ENCODE measurements around the gene PSTK.

The PSTK gene

DNA sequence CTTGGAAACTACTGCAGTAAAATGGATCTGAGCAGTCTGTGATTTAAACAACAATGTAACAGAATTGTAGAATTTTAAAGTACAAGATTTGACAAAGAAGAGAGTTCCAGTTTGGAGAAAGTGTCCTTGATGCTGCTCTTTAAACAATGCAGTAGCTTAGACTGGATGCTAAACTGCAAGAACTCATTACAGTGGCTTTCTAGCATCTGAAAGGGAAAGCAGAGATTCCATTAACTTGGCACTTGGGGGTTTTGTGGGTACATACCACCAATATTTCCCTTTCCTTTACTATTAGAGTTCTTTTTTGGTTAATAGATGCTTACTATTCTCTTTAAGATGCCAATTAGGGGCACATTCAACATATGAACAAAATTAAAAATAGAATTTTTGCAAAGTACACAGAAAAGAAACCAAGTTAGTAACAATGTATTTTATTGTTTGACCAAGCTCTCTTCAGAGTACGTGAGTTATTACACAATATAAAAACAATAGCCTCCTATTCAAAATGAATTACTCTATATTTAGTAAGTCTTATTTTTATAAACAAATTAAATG lies 11.9 kb downstream of the PSTK start:
- DNase-seq, result no peak

DNA sequence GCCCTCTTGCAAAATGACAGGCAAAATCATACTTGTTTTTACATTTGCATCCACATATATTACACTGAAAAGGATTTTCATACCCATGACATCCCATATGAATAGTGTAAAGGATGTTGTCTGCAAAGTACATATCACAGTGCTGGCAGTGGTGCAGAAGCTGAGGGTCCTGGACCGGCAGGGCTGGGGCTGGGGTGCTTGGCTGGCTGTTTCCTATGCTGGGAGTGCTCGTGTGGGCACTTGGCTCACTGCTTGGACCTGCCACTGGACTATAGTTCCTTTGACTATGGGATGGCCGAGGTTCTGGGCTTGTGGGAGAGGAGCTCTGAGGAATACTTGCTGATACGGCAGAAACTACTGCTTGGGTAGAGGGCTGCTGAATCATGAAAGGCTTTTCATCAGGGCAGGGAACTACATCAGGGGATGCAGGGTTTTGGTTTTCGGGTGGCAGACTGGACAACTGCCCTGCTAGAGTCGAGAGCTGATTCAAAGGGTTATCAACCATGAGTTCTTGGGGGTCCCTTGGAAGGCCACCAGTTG lies 13.7 kb downstream of the PSTK start:
- DNase-seq, result no peak

DNA sequence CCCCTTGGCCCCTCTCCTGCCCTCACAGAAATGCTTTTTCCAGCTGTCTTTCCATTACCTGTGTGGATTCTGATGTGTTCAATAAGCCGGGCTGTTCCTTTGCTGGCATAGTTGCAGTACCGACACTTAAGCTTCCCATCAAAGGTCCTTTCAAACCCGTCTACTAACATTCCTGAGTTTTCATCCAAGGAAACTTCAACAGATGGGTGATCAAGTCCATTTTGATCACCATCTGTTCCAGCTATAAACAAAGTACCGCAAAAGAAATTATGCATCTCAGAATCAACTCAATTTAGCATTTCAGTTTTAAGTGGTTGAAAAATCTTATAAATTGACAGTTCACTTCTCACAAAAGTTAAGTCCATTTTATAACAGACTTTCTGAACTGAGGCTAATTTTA lies 15.7 kb downstream of the PSTK start:
- no peak for DNase-seq

DNA sequence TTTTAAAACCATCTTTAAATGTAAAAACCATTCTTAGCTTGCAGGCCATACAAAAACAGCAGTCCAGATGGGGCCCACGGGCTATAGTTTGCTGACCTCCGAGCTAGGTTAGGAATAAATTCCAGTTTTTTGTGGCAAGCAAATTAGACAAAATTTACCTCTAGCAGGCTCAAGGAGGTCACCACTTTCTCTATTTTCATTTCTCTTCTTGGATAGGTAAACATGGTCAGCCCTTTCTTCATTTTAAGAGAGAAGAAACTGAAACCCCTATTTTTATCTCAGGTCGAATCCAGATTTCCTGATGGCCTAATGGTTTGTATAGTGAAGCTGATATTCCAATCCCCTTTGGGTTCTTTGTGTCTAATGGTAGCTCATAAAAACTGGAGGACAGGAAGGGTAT lies 17.7 kb downstream of the PSTK start:
- no peak for DNase-seq

DNA sequence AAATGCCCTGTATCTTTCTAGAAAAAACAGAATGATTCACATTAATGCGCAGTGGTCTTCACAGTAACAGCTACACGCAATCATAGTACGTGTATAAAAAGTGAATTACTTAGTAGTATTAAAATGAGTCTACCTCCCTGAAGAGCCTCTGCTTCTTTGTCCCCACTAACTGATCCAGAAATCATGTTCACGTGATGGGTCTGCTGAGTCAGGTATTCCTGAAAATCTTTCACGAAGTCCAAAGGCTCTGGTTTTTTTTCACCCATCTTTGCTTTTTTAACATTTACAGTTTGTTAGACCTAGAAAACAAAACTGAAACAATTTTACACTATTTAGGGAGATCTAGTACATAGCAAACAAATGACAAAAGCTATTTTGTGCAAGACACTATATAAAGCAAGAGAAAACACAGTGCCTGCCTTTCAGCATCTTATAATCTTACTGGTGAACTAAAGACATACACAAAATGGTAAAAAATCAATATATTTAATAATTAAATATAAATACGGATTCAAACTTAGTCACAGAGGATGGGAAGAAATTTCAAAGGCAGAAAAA lies 18.2 kb downstream of the PSTK start:
- no peak for DNase-seq

DNA sequence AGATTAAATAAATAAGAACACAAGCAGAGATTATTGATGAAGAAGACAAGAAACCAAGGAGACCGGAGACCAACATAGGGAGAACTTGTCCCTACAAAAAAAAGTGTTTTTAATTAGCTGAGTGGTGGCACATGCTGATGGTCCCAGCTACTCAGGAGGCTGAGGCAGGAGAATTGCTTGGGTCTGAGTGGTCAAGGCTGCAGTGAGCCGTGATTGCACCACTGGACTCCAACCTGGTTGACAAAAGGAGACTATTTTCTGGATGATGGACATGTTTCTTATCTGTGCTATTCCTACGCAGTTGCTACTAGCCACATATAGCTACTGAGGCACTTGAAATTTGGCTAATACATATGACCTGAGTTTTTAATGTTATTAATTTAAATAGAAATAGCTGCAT lies 18.7 kb downstream of the PSTK start:
- DNase-seq, result no peak

DNA sequence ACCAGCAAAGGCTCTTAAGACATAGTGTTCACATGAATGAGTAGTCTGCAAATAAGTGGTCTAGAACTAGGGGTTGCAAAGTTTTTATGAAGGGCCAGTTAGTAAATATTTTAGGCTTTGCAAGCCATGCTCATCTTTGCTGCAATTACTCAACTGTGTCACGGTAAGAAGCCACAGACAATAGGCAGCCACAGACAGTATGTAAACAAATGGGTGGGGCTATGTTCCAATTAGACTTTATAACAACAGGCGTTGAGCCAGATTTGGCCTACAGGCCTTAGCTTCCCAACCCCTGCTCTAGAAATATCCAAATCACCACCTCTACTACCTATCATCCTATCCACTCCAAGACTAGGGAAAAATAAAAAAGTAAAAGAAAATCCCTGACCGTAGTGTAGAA lies 19.1 kb downstream of the PSTK start:
- no peak for DNase-seq

DNA sequence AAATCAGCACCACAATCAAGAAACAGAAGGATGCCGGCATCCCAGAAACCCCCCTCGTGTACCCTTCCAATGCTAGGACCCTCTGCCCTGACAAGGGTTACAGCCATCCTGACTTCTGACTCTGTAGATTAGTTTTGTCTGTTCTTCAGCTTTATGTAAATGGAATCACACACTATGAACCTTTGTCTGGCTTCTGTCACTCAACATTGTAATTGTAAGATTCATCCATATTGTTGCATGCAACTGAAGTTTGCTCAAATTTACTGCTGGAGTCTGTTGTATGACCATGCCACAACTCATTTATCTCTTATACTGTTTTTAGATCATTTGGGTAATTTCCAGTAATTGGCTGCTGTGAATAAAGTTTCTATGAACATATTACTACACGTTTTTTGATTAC lies 20.0 kb downstream of the PSTK start:
- DNase-seq, result no peak

DNA sequence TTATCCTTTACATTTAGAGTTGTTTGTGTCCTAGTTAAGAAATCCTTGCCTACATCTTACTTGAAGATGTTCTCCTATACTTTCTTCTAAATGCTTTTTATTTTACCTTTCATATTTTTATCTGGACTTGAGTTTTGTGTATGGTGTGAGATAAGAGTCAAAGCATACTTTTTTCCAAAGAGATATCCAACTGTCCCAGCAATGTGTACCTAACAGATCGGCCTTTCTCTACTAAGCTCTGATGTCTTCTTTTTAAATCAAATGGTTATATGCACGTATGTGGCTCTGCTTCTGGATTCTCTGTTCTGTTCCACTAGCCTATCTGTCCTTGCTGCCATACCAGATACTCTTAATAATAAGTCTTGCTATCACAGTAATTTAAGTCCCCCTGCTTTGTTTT lies 21.2 kb downstream of the PSTK start:
- no peak for DNase-seq

DNA sequence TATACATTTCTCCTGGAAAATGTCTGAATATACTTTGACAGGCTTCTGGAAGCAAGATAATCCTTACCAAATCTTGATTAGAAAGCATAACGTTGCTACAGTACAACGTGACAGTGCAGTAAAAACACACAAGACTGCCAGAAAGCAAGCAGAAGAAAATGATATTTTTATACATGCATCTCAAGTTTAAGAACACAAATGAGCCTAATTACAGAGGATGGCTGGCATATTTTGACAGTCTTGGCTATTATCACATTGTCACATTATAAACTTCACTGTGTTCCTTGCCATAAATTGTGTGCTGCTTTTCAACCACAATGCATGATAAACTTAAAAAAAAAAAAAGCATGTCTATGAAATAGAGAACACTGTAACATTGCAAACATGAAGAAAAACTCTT lies 24.1 kb downstream of the PSTK start:
- no peak for DNase-seq

DNA sequence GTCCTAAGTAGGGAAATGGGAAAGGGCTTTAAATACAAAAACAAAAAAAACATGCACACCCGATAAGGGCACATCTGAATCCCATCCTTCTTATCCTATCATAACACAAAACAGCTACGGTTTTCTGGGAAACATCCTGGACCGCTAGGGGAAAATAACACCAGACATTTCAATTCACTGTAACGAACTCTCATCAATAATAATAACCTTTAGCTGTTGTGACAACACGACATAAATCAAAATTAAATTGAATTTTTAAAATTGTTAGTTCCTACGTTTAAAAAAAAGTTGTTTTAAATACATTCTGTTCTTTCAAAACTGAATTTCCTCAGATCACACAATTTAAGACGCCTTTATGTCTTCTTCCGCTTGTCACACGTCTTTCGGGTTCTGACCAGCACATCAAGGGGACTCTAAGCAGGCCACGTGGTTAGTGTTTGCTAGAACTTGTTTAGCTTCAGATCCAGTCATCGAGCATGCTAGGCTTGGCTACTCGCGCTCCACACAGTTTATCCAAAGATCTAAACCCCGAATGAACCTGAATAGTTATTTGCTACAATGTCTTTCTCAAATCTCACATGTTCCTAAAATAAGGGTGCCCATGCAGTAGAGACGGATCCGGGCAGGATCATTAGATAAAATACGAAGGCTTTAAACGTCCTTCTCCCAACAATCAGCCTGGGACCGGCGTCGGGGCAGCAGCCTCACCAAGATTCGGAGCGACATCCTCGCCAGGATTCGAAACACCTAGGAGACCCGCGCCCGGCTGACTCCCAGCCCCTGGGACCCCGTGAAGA lies 27.6 kb downstream of the PSTK start:
- DNase-seq, result no peak

DNA sequence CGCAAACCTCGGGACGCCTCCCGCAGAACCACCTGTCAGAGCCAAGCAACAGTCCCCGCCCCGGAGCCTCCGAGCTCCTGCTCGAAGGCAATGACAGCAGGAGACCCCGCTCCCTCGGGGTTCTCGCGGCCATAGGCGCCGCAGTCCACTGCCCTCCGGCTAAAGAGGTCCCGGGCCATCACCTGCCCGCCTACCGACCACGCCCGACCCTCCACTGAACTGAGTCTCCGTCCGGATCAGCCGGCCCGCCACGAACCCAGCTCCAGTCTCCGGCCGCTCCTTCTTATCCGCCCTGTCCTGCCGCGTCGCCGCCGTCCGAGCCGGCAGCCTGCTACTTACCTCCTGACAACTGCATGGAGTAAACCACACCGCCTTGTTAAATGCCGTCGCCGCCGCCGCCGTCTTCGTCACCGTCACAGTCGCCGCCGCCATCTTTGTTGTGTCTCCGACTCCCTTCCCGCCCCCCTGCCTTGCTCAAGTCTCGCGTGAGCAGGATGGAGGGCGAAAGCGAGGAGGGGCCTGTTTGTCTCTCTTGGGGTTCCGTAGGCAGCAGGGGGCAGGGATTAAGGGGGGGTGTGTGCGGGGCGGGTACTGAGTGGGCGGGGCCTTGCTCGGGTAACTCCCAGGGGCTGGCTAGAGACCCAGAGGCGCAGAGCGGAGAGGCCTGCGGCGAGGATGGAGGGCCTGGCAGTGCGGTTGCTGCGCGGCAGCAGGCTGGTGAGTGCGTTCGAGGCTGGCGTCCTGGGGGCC lies 28.3 kb downstream of the PSTK start, which contains the start of the genes ACADSB and IKZF5:
TSS of gene ACADSB (plus strand) at position 652 of the 750 bp plus-strand sequence. CDS start at position 676, 24 bp downstream.
TSS of gene IKZF5 (minus strand) at position 441 of the 750 bp plus-strand sequence. CDS start 10,170 bp downstream, outside the sequence.
- peak; percentile 56 for DNase-seq

DNA sequence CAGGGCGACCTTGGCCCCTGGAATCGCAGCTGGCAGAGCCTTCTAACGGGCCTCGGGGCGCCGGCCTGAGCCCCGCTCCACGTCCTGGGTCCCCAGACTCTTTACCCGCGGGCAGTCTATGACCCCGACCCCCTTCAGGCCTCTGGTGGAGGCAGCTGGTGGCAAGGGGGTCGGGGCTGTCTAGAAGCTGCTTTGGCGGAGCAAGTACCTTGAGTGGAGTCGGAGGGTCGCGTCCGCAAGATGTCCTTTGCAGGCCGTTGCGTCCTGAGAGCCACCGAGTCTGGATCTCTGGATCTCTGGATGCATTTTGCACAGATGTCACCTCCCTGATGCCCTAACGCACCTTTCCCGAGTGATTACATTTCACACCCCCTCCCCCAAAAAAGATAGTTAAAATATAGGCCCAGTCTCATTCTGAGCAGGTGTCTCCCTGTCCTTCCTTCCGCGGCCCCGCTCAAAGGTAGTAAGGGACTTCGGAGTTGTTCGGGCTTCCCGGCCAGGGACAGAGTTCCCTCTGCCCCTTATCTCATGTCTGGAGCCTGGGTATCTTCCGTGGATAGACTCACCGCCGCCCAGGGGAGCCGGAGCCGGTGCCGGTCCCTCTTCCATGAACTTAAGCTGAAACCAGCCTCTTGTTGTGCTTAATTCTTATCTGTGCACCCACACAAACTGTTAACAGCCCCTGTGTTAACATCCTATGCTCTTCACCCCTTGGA lies 29.1 kb downstream of the PSTK start:
- DNase-seq, result no peak

DNA sequence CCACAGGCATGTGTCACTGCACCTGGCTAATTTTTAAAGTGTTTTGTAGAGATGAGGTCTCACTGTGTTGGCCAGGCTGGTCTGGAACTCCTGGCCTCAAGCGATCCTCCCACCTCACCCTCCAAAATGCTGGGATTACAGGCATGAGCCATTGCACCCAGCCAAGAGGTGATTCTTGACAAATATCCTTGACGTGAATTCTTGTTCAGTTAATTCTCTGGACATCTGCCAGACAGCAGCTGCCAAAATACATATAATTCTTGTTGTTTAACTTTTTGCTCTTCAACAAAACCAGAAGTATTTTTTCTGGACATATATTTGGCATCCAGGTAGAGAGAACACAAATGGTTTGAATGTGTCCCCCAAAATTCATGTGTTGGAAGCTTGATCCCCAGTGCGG lies 31.8 kb downstream of the PSTK start:
- no peak for DNase-seq

DNA sequence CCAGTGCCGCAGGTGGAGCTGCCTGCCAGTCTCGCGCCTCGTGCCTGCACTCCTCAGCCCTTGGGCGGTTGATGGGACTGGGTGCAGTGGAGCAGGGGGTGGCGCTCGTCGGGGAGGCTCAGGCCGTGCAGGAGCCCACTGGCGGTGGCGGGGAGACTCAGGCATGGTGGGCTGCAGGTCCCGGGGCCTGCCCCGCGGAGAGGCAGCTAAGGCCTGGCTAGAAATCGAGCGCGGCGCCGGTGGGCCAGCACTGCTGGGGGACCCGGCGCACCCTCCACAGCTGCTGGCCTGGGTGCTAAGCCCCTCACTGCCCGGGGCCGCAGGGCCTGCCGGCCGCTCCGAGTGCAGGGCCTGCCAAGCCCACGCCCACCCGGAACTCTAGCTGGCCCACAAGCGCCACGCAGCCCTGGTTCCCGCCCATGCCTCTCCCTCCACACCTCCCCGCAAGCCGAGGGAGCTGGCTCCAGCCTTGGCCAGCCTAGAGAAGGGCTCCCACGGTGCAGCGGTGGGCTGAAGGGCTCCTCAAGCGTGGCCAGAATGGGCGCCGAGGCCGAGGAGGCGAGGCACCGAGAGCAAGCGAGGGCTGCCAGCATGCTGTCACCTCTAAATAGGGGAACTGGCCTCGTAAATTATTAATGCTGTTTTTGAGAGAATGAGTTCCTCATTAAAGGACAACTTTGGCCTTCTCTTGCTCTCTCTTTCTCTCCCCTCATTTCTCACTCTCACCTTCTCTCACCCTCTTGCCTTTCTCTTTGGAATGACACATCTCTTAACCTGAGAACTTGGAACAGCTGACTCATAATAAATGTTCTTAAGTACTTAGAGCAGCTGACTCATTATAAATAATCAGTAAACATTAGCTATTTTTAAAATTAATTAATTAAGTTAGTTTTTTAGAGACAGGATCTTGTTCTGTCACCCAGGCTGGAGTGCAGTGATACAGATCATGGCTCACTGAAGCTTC lies 33.5 kb downstream of the PSTK start:
- no peak for DNase-seq

DNA sequence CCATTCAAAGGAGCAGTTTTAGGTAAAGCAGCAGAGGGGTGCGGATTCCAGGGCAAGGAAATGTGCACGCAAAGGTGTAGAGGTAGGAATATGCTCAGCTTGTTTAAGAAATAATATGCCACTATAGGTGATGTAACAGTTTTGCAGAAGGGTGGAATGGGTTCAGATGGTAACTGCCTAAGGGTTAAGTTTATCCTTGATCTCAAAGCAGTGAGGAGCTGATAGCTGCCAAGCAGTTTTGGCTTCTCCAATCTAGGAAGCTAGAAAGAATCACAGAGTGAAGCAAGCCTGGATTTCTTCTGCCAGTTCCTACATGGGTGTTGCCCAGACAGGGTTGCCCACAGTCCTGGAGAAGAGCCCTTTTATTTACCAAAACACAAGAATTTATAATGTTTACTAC lies 34.6 kb downstream of the PSTK start:
- DNase-seq, result no peak

DNA sequence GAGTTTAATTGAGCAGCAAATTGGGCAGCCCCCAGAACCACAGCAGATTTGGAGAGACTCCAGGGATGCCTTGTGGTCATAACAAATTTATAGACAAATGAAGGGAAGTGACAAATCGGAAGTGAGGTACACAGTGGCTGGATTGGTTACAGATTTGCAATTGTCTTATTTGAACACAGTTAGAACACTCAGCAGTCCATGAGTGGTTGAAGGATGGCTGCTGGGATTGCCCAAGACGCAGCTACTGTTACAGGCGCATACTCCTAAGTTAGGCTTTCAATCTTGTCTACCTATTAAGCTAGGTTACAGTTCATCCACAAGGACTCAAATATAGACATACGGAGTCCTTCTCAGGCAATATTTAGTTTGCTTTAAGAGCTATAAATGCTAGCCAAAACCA lies 36.0 kb downstream of the PSTK start:
- no peak for DNase-seq

DNA sequence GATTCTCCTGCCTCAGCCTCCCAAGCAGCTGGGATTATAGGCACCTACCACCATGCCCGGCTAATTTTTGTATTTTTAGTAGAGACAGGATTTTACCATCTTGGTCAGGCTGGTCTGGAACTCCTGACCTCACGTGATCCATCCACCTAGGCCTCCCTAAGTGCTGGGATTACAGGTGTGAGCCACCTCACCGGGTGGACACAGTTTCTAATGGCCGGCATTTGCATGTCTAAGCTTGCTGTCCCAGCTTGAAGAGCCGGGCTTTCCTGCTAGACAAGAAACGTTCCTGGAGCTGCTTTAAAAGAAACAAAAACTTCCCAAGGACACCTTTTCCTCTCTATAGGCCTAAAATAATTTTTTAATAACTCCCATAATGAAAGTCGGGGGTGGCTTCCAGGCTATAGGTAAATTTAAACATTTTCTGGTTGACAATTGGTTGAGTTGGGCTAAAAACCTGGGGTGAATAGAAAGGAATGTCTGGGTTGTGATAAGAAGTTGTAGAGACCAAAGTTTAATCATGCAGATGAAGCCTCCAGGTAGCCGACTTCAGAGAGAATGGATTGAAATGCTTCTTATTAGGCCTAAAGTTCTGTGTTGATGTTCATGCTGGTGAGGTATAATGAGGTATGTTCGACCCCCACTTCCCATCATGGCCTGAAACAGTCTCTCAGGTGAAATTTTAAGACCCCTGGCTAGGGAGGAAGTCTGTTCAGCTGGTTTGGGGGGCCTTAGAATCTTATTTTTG lies 37.4 kb downstream of the PSTK start:
- DNase-seq, result no peak

DNA sequence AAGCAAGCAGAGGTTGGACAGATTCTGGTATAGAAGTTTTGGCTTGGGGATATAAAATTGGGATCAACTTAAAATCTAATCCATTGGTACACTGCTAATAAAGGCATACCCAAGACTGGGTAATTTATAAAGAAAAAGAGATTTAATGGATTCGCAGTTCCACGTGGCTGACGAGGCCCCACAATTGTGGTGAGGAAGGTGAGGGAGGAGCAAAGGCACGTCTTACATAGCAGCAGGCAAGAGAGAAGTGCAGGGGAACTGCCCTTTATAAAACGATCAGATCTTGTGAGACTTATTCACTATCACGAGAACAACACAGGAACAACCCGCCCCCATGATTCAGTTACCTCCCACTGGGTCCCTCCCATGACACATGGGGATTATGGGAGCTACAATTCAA lies 38.3 kb downstream of the PSTK start:
- no peak for DNase-seq

DNA sequence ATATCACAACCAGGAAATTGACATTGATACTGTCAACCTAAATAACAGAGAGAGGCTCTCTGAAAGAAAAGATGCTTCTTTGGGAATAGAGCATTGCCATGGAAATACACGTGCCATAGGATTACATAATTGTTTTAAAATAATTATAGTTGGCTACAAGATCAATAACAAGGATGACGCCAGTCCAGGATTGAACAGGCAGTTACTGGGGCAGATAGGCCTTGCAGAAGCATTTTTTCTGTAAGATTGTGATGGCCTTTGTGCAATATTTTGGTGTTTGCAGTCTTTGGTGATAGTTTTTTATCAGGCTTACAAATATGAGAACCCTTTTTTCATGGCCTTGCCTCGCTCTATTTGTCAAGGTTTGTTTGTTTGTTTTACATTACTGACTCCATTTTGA lies 39.1 kb downstream of the PSTK start:
- DNase-seq, result no peak
